Peyer's patch (tissue), 4 donors: ENCODE results near the gene SLC7A11.

Experiments used
- CTCF ChIP-seq, 6 experiments: fragments of 450-650 bp in 4 of 6; fragments of 200-600 bp in 2 of 6; sonication (generic) in 1 of 6; IDR thresholded peaks; one replicate each; pipeline ENCODE4 v1.5.1; 2017 to 2019; ENCODE audit warnings: antibody characterized with exemption in 6 of 6, mild to moderate bottlenecking in 3 of 6, moderate library complexity in 1 of 6
- POLR2A ChIP-seq, 2 donors: fragments of 450-650 bp; IDR thresholded peaks; one replicate each; pipeline ENCODE4 v1.5.1; 2017; ENCODE audit warnings: antibody characterized with exemption in 2 of 2, mild to moderate bottlenecking in 2 of 2, moderate library complexity in 2 of 2

GRCh38 chr4:138184886-138185285, 57.3 kb downstream of the SLC7A11 start:
- TF ChIP-seq CTCF (IDR thresholded peaks at IDR 0.05) (no peak), POLR2A (IDR thresholded peaks at IDR 0.05) (no peak)
